ENCODE measurements around the gene CISTR.

Gene CISTR

DNA sequence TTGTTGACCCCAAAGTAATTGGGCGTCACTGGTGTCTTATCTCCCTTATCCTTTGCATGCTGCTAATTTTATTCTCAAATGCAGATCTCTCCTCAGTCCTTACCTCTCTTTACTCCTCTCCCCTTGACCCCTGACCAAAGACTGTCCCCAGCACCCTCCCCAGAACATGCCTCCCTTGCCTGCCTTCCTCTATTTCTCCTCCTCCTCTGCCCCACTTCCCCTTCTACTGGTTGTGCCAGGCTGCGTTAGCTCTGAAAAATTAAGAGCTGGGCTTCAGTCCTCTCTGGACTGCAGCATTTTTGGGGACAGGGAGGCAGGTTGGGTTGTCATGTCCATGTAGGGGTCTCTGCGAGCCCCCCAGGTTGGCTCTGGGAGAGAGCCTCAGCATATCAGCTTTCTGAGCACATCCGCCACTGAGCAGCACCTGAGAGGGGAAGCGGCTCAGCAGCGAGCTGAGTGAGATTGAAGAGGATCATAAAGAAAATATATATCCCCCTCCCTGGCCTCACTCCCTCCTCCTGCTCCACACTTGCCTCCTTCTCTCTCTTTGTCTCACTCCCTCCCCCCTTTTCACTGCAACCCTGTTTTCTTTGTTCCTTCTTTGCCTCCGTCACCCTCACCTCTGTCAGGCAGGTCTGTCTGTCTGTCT lies 6.4 kb upstream of the CISTR start:
- TF ChIP-seq, protein P1, sequence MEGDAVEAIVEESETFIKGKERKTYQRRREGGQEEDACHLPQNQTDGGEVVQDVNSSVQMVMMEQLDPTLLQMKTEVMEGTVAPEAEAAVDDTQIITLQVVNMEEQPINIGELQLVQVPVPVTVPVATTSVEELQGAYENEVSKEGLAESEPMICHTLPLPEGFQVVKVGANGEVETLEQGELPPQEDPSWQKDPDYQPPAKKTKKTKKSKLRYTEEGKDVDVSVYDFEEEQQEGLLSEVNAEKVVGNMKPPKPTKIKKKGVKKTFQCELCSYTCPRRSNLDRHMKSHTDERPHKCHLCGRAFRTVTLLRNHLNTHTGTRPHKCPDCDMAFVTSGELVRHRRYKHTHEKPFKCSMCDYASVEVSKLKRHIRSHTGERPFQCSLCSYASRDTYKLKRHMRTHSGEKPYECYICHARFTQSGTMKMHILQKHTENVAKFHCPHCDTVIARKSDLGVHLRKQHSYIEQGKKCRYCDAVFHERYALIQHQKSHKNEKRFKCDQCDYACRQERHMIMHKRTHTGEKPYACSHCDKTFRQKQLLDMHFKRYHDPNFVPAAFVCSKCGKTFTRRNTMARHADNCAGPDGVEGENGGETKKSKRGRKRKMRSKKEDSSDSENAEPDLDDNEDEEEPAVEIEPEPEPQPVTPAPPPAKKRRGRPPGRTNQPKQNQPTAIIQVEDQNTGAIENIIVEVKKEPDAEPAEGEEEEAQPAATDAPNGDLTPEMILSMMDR (conservative IDR thresholded peaks at IDR 0.05; ENCODE audit: low read depth): no peak
- DNase-seq (ENCODE audit: low spot score): no peak
- ChIA-PET POLR2A (ENCODE audit: low non-redundant PET) (no interaction called here), CTCF (interaction anchor here (1.0 to 3.0 kb wide), 3 partner anchors 12 to 197 kb away, joined by 3 to 18 read pairs (median 4); partner anchors contain the start of gene HOXC12)
- H3K27ac ChIP-seq: no peak overlapping the region

DNA sequence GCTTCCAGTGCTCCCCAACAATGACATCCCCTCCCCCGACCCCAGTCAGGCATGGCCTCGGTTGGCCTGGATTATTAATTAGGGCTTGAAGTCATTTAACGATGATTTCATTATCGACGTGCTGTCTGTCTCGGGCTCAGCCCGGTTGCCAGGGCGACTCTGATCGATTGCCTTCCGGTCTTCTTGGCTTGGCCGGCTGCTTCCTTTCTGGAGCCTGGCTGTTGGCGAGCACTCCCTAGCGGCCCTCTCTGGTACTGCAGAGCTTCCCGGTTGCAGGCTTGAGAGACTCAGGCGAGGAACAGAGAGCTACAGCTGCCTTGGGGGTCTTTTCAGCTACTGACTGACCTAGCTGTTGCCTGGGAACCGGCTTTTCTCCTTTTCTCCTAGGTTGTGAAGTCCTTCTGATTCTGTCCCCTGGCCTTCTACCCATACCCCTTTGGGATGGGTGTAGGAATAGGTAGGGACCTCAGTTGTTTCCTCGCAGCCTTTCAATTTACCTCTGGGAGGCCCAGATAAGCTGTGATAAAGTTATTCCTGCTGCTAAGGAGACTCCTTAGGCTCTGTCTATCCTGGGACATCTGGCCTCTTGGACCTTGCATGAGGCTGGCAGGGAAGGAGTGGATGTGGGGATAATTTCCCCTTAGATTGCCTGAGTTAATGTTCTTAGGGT lies 5.5 kb upstream of the CISTR start:
- POLR2A ChIA-PET (ENCODE audit: low non-redundant PET): no interaction called here
- TF ChIP-seq, protein P1 (conservative IDR thresholded peaks at IDR 0.05; ENCODE audit: low read depth): peak; percentile 42
- no peak for DNase-seq (ENCODE audit: low spot score)
- CTCF ChIA-PET: interaction anchor here (0.6 to 3.0 kb wide), 11 partner anchors 8 to 251 kb away, joined by 3 to 18 read pairs (median 4); partner anchors contain the start of genes HOXC12 and HOXC13
- no peak overlapping the region for H3K27ac ChIP-seq

DNA sequence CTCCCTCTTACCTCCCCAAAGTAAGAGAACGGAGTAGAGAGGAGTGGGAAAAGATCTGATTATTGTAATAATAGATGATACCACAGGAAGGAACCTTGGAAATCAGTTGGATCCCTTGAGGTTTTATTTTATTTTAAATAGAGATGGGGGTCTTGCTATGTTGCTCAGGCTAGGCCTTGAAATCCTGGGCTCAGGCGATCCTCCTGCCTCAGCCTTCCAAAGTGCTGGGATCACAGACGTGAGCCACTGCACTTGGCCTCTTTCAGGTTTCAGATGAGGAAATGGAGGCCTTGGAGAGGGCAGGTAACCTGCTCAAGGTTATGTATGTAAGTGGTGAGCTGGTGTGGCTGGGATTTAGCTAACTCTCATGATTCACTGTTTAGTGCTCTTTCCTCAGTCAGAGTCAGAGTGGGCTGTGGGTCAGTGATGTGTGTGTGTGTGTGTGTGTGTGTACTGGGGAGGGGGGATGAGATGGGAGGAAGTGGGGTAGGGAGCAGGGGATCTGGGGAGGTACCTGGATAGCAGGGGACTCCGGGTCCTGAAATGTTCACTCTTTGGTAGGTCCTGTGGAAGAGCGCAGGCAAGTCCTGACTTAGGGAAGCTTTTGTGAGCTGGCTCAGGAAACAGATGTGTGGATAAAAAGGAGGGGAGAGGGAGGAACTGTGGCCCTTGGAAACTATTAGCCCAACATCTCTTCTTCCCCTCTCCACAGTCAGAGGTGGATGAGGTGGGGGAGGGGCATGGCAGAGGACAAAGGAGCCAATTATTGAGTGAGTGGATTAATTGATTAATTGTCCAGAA lies 4.7 kb upstream of the CISTR start:
- DNase-seq (ENCODE audit: low spot score): no peak
- H3K27ac ChIP-seq: no peak overlapping the region
- ChIA-PET POLR2A (ENCODE audit: low non-redundant PET) (no interaction called here), CTCF (interaction anchor here (0.7 to 3.0 kb wide), 5 partner anchors 9 to 62 kb away, joined by 3 to 18 read pairs (median 5); no protein-coding TSS in a partner anchor)
- TF ChIP-seq, protein P1 (conservative IDR thresholded peaks at IDR 0.05; ENCODE audit: low read depth): no peak

DNA sequence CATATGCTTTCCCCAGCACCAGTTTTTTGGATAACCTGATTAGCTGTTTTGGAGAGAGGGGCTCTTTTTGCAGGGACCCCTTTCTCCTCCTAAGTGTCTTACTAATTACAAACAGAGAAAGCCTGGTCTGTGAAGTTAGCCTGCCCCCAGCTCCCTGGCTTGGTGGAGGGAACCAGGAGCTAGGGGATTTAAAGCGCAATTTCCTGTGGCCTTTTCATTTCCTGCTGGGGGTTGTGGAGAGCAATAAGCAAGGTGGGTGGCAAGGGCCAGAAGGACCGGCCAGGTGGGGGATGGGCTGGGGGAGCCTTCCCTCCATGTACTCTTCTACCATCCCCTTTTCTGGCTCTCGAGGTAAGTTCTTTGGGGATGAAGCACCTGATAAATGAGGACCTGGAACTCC lies 4.1 kb upstream of the CISTR start:
- TF ChIP-seq, protein P1 (conservative IDR thresholded peaks at IDR 0.05; ENCODE audit: low read depth): no peak
- CTCF ChIA-PET: interaction anchor here (3.0 kb wide), 1 partner anchor 10 kb away, joined by 18 read pairs; no protein-coding TSS in a partner anchor
- DNase-seq (ENCODE audit: low spot score): no peak
- POLR2A ChIA-PET (ENCODE audit: low non-redundant PET): no interaction called here
- no peak overlapping the region for H3K27ac ChIP-seq

DNA sequence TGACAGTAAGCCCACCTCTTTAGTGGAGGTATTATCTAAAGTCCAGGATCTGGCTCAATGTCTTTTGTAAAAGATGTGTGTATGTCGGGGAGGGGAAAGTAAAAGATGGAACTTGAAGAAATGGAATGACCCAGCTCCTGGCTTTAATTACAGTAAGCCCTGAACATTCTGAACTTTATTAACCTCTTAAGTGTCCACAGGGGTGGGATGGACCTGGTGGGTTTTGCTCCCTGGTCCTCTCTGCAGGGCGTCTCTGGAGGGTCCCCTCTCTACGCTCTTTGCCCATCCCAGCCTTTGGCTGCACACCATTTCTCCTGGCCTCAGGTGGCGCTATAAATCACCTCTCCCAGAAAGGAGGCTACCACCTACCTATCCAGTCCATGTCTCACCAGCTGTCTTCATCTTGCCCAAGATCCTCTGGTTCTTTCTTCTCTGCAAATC lies 3.7 kb upstream of the CISTR start:
- ChIA-PET POLR2A (ENCODE audit: low non-redundant PET) (no interaction called here), CTCF (interaction anchor here (3.0 kb wide), 1 partner anchor 9 kb away, joined by 18 read pairs; no protein-coding TSS in a partner anchor)
- TF ChIP-seq, protein P1 (conservative IDR thresholded peaks at IDR 0.05; ENCODE audit: low read depth): no peak
- no peak for DNase-seq (ENCODE audit: low spot score)
- no peak overlapping the region for H3K27ac ChIP-seq

DNA sequence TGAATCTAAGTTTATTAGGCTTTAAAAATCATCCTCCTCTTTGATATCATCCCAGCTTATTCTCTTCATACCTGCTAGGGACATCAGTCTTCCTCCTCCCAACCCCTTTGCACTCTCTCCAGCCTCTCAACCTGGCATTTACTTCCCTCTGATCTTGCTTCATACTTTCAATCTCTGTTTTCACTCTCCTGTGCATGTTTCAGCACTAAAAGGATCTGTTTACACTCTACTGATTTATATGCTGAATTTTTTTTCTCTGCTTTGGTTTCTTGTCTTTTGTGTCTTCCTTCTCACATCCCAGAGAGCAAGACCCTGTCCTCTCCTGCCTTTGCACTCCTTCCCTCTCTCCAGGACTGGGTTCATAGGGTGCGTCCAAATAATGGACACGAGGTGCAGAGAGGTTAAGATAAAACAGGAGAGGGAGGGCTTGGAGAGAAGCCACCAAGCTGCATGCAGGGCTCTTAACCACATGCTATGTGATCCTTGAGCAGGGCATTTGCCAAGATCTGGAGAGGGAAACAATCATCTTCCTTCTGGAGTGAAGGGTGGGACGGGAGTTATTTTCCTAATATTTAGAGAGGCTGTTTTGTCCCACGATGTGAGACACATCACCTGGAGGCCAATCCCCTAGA lies 3.0 kb upstream of the CISTR start:
- no peak for DNase-seq (ENCODE audit: low spot score)
- H3K27ac ChIP-seq: no peak overlapping the region
- ChIA-PET CTCF (no interaction called here), POLR2A (ENCODE audit: low non-redundant PET) (no interaction called here)
- TF ChIP-seq, protein P1 (conservative IDR thresholded peaks at IDR 0.05; ENCODE audit: low read depth): no peak

All from RWPE1 (cell line).